MCF 10A (cell line): ENCODE results near the gene GLDN. TPM values are rescaled to one million over a fixed set of nuclear protein-coding genes. Genes with fewer than 3 reads are reported as not detected.

Experiments
- BruUV-seq: library from RNA; stranded (reverse); fragments of 400-500 nt; replicated peaks from 2 replicates; lab custom pipeline; 2021; lab: Mats Ljungman, UMichigan
- CTCF ChIA-PET: fragments of 300-600 bp; sonication (Branson Sonifier 250); formaldehyde crosslinking; extraction: SDS; loops from one replicate; lab custom pipeline; 2021; ENCODE audit warnings: antibody characterized with exemption, inconsistent platforms; lab: Yijun Ruan, JAX
- POLR2A ChIA-PET: fragments of 300-600, 350-650 bp; sonication (Branson Sonifier 250); formaldehyde crosslinking; extraction: SDS; loops from one replicate; lab custom pipeline; 2020; ENCODE audit warnings: antibody characterized with exemption, inconsistent platforms; lab: Yijun Ruan, JAX
- DNase-seq: peaks from one replicate; pipeline ENCODE4 v3.0.0-alpha.2; 2018; ENCODE audit not compliant: unreplicated experiment
- H3K27ac Mint-ChIP-seq: one replicate; pipeline ENCODE4 v1.8.0; 2022; ENCODE audit warnings: mild to moderate bottlenecking, low read depth, mixed read lengths; ENCODE audit not compliant: unreplicated experiment
- H3K27me3 Mint-ChIP-seq: one replicate; pipeline ENCODE4 v1.8.0; 2022; ENCODE audit warnings: mixed read lengths; ENCODE audit not compliant: insufficient read depth, unreplicated experiment
- H3K36me3 Mint-ChIP-seq: one replicate; pipeline ENCODE4 v1.8.0; 2022; ENCODE audit warnings: mild to moderate bottlenecking, moderate library complexity, mixed read lengths; ENCODE audit not compliant: insufficient read depth, unreplicated experiment
- H3K4me1 Mint-ChIP-seq: one replicate; pipeline ENCODE4 v1.8.0; 2022; ENCODE audit warnings: mixed read lengths; ENCODE audit not compliant: insufficient read depth, unreplicated experiment
- H3K4me3 Mint-ChIP-seq: one replicate; pipeline ENCODE4 v1.8.0; 2022; ENCODE audit warnings: mild to moderate bottlenecking, moderate library complexity, mixed read lengths; ENCODE audit not compliant: unreplicated experiment
- H3K9me3 Mint-ChIP-seq: one replicate; pipeline ENCODE4 v1.8.0; 2022; ENCODE audit warnings: mixed read lengths; ENCODE audit not compliant: unreplicated experiment
- CTCF ChIP-seq: fragments of 200-600 bp; IDR thresholded peaks from one replicate; pipeline ENCODE4 v1.8.0; 2022; ENCODE audit warnings: antibody characterized with exemption, mild to moderate bottlenecking; ENCODE audit not compliant: unreplicated experiment
- intact Hi-C: fragments of 100-400 bp; cut with micrococcal nuclease; formaldehyde crosslinking; loops from 2 replicates; pipeline ENCODE4 v1.14.1; 2022
- total RNA-seq: library from RNA; stranded (reverse); gene quantifications from 2 replicates; pipeline ENCODE4 v1.2.3, GENCODE V29; 2022

Gene GLDN
- total RNA-seq, 1 experiment from 2014 or later = not detected

- intact Hi-C loops = no loop called here
- no peak for DNase-seq
- Mint-ChIP-seq H3K4me3 (no peak overlapping the region), H3K36me3 (no peaks in the 10 kb centered on the region), H3K4me1 (no peaks in the 10 kb centered on the region), H3K27ac (no peak overlapping the region), H3K27me3 (no peaks in the 10 kb centered on the region), H3K9me3 (no peaks in the 10 kb centered on the region)
- ChIA-PET POLR2A (no interaction called here), CTCF (interaction anchor here (0.6 to 0.7 kb wide), 3 partner anchors 29 to 186 kb away, joined by 3 to 4 read pairs (median 3); no protein-coding TSS in a partner anchor)
- TF ChIP-seq CTCF = no peak
- BruUV-seq = no TSS peak
Measured at GRCh38 chr15:51349156-51349844, 7.8 kb downstream of the GLDN start.

GRCh38 chr15:51350723-51351122, 9.3 kb downstream of the GLDN start:
- TF ChIP-seq CTCF = no peak
- Mint-ChIP-seq H3K27ac (no peak overlapping the region), H3K4me1 (no peaks in the 10 kb centered on the region), H3K36me3 (no peaks in the 10 kb centered on the region), H3K27me3 (no peaks in the 10 kb centered on the region), H3K4me3 (no peak overlapping the region), H3K9me3 (no peaks in the 10 kb centered on the region)
- intact Hi-C loops = no loop called here
- no peak for DNase-seq
- CTCF ChIA-PET = interaction anchor here (0.6 to 1.1 kb wide), 3 partner anchors 13 to 63 kb away, joined by 3 to 4 read pairs (median 4); no protein-coding TSS in a partner anchor
- BruUV-seq = no TSS peak
- POLR2A ChIA-PET = no interaction called here

- intact Hi-C loops = no loop called here
- ChIA-PET POLR2A (interaction anchor here (1.2 kb wide), 1 partner anchor 11 kb away, joined by 3 read pairs; no protein-coding TSS in a partner anchor), CTCF (no interaction called here)
- H3K36me3 Mint-ChIP-seq = no peaks in the 10 kb centered on the region
- H3K4me1 Mint-ChIP-seq = peaks cover 5% of the 10 kb centered on the region
- H3K4me3 Mint-ChIP-seq = no peak overlapping the region
- DNase-seq = no peak
- H3K27me3 Mint-ChIP-seq = no peaks in the 10 kb centered on the region
- TF ChIP-seq CTCF = no peak
- no peaks in the 10 kb centered on the region for H3K9me3 Mint-ChIP-seq
- no TSS peak for BruUV-seq
- H3K27ac Mint-ChIP-seq = no peak overlapping the region
Measured at GRCh38 chr15:51353976-51354375, 12.5 kb downstream of the GLDN start.

GRCh38 chr15:51355096-51355495, 13.6 kb downstream of the GLDN start:
- TF ChIP-seq CTCF = no peak
- no peaks in the 10 kb centered on the region for H3K9me3 Mint-ChIP-seq
- ChIA-PET CTCF (no interaction called here), POLR2A (no interaction called here)
- no TSS peak for BruUV-seq
- H3K4me1 Mint-ChIP-seq = peaks cover 5% of the 10 kb centered on the region
- no peak overlapping the region for H3K4me3 Mint-ChIP-seq
- H3K27ac Mint-ChIP-seq = no peak overlapping the region
- H3K27me3 Mint-ChIP-seq = no peaks in the 10 kb centered on the region
- intact Hi-C loops = no loop called here
- DNase-seq = no peak
- H3K36me3 Mint-ChIP-seq = no peaks in the 10 kb centered on the region
